T-helper 17 cell (primary cell): Measurements from ENCODE around the gene ITGB2. TPM values are rescaled to one million over a fixed set of nuclear protein-coding genes. Genes with fewer than 3 reads are reported as not detected.
A peak's percentile ranks its signal among the peaks of the same experiment; 100 is the strongest.

ENCODE experiments used
- ATAC-seq: fragments of 150-1000 bp; cut with Tn5 transposase; 2 replicates; pipeline ENCODE4 v1.10.0; 2021; ENCODE audit warnings: mild to moderate bottlenecking, moderate library complexity
- DNase-seq, 3 donors: peaks; one replicate each; pipeline versions ENCODE4 v3.0.0 to v3.0.0-alpha.2; 2020 to 2021
- H3K9me3 ChIP-seq: one replicate; pipeline ENCODE4 v1.7.0; 2013; ENCODE audit warnings: low read length, mild to moderate bottlenecking; ENCODE audit not compliant: control insufficient read depth, poor library complexity, severe bottlenecking
- H3K27ac Mint-ChIP-seq: one replicate; pipeline ENCODE4 v1.8.0; 2022; ENCODE audit warnings: mild to moderate bottlenecking, moderate library complexity, mixed read lengths
- H3K27me3 Mint-ChIP-seq: one replicate; pipeline ENCODE4 v1.8.0; 2022; ENCODE audit warnings: mixed read lengths
- H3K36me3 Mint-ChIP-seq: one replicate; pipeline ENCODE4 v1.8.0; 2022; ENCODE audit warnings: low read depth, mixed read lengths
- H3K4me1 Mint-ChIP-seq: one replicate; pipeline ENCODE4 v1.8.0; 2022; ENCODE audit warnings: mild to moderate bottlenecking, mixed read lengths
- H3K4me3 Mint-ChIP-seq: one replicate; pipeline ENCODE4 v1.8.0; 2022; ENCODE audit warnings: mild to moderate bottlenecking, moderate library complexity, mixed read lengths
- total RNA-seq, 4 donors: library from RNA in 2 of 4; stranded (reverse) in 2 of 4; gene quantifications; one replicate each; pipeline ENCODE4 v1.2.3 and lab custom pipeline; 2022 to 2026

Gene ITGB2
- total RNA-seq, 2 donors from 2014 or later: 248 to 359 TPM

GRCh38 chr21:44894687-44895302, 25.9 kb downstream of the ITGB2 start:
- no peaks in the 10 kb centered on the region for H3K27me3 Mint-ChIP-seq
- H3K4me1 Mint-ChIP-seq: peaks cover 26% of the 10 kb centered on the region
- no peak overlapping the region for H3K4me3 Mint-ChIP-seq
- H3K9me3 ChIP-seq: no peaks in the 10 kb centered on the region
- no peaks in the 10 kb centered on the region for H3K36me3 Mint-ChIP-seq
- ATAC-seq: no peak
- no peak overlapping the region for H3K27ac Mint-ChIP-seq
- DNase-seq: no peak

GRCh38 chr21:44893948-44894656, 26.6 kb downstream of the ITGB2 start:
- Mint-ChIP-seq H3K27ac (peak overlapping the region; percentile 92), H3K27me3 (no peaks in the 10 kb centered on the region), H3K4me3 (no peak overlapping the region), H3K36me3 (no peaks in the 10 kb centered on the region), H3K4me1 (peaks cover 24% of the 10 kb centered on the region)
- ATAC-seq (no peak), DNase-seq (no peak)
- no peaks in the 10 kb centered on the region for H3K9me3 ChIP-seq

GRCh38 chr21:44893278-44893556, 27.5 kb downstream of the ITGB2 start:
- H3K9me3 ChIP-seq: no peaks in the 10 kb centered on the region
- Mint-ChIP-seq H3K4me3 (no peak overlapping the region), H3K4me1 (peaks cover 24% of the 10 kb centered on the region), H3K27ac (peak overlapping the region; percentile 92), H3K27me3 (no peaks in the 10 kb centered on the region), H3K36me3 (no peaks in the 10 kb centered on the region)
- DNase-seq: no peak
- no peak for ATAC-seq

GRCh38 chr21:44892536-44893277, 28.0 kb downstream of the ITGB2 start:
- Mint-ChIP-seq H3K27me3 (no peaks in the 10 kb centered on the region), H3K4me1 (peaks cover 24% of the 10 kb centered on the region), H3K27ac (peak overlapping the region; percentile 92), H3K4me3 (peak overlapping the region; percentile 25), H3K36me3 (no peaks in the 10 kb centered on the region)
- peak; percentile 89 for ATAC-seq
- H3K9me3 ChIP-seq: no peaks in the 10 kb centered on the region
- peak; percentile 62 to 70 (median 66) for DNase-seq

- Mint-ChIP-seq H3K4me3 (no peak overlapping the region), H3K36me3 (no peaks in the 10 kb centered on the region), H3K27me3 (no peaks in the 10 kb centered on the region), H3K27ac (peak overlapping the region; percentile 92), H3K4me1 (peaks cover 18% of the 10 kb centered on the region)
- ATAC-seq: no peak
- DNase-seq: no peak
- H3K9me3 ChIP-seq: no peaks in the 10 kb centered on the region
These were observed 28.6 kb downstream of the ITGB2 start for GRCh38 chr21:44892095-44892494.

GRCh38 chr21:44891631-44892031, 29.1 kb downstream of the ITGB2 start:
- no peaks in the 10 kb centered on the region for H3K27me3 Mint-ChIP-seq
- ATAC-seq (no peak), DNase-seq (no peak)
- no peaks in the 10 kb centered on the region for H3K9me3 ChIP-seq
- peaks cover 17% of the 10 kb centered on the region for H3K4me1 Mint-ChIP-seq
- H3K4me3 Mint-ChIP-seq: no peak overlapping the region
- no peak overlapping the region for H3K27ac Mint-ChIP-seq
- H3K36me3 Mint-ChIP-seq: no peaks in the 10 kb centered on the region

- no peaks in the 10 kb centered on the region for H3K9me3 ChIP-seq
- ATAC-seq (no peak), DNase-seq (no peak)
- no peaks in the 10 kb centered on the region for H3K36me3 Mint-ChIP-seq
- peaks cover 14% of the 10 kb centered on the region for H3K4me1 Mint-ChIP-seq
- H3K4me3 Mint-ChIP-seq: no peak overlapping the region
- H3K27me3 Mint-ChIP-seq: no peaks in the 10 kb centered on the region
- peak overlapping the region; percentile 56 for H3K27ac Mint-ChIP-seq
These were observed 29.6 kb downstream of the ITGB2 start for GRCh38 chr21:44890961-44891541.

- no peak for ATAC-seq
- no peaks in the 10 kb centered on the region for H3K27me3 Mint-ChIP-seq
- H3K4me3 Mint-ChIP-seq: no peak overlapping the region
- H3K9me3 ChIP-seq: no peaks in the 10 kb centered on the region
- H3K4me1 Mint-ChIP-seq: peaks cover 12% of the 10 kb centered on the region
- H3K36me3 Mint-ChIP-seq: no peaks in the 10 kb centered on the region
- DNase-seq: no peak
- H3K27ac Mint-ChIP-seq: peak overlapping the region; percentile 56
These were observed 30.3 kb downstream of the ITGB2 start for GRCh38 chr21:44890338-44890931.

- Mint-ChIP-seq H3K4me3 (no peak overlapping the region), H3K36me3 (no peaks in the 10 kb centered on the region), H3K27me3 (no peaks in the 10 kb centered on the region)
These were observed 30.9 kb downstream of the ITGB2 start for GRCh38 chr21:44889625-44890337.

GRCh38 chr21:44888581-44889550, 31.8 kb downstream of the ITGB2 start:
- Mint-ChIP-seq H3K4me1 (peaks cover 11% of the 10 kb centered on the region), H3K36me3 (no peaks in the 10 kb centered on the region), H3K27ac (no peak overlapping the region), H3K4me3 (no peak overlapping the region), H3K27me3 (no peaks in the 10 kb centered on the region)
- DNase-seq: no peak
- H3K9me3 ChIP-seq: no peaks in the 10 kb centered on the region
- ATAC-seq: no peak

More at GRCh38 chr21:44889625-44890337, 30.9 kb downstream of the ITGB2 start:
- DNase-seq (no peak), ATAC-seq (no peak)
- H3K9me3 ChIP-seq: no peaks in the 10 kb centered on the region
- Mint-ChIP-seq H3K27ac (no peak overlapping the region), H3K4me1 (peaks cover 12% of the 10 kb centered on the region)

GRCh38 chr21:44887807-44888580, 32.7 kb downstream of the ITGB2 start:
- Mint-ChIP-seq H3K27me3 (no peaks in the 10 kb centered on the region), H3K36me3 (no peaks in the 10 kb centered on the region), H3K27ac (peak overlapping the region; percentile 19), H3K4me3 (no peak overlapping the region), H3K4me1 (peaks cover 3% of the 10 kb centered on the region)
- H3K9me3 ChIP-seq: no peaks in the 10 kb centered on the region
- DNase-seq (no peak), ATAC-seq (no peak)
